HepG2 (cell line): ENCODE measurements around the gene MTHFD2L. TPM values are rescaled to one million over a fixed set of nuclear protein-coding genes. Genes with fewer than 3 reads are reported as not detected.

Experiments
- AGO1 ChIP-seq: fragments of 200-400 bp; formaldehyde crosslinking; IDR thresholded peaks from 2 replicates; pipeline ENCODE4 v1.6.1; 2017; ENCODE audit warnings: mild to moderate bottlenecking, low read depth, low read length, moderate library complexity; ENCODE audit not compliant: poor library complexity, severe bottlenecking
- ATM ChIP-seq: fragments of 450-650 bp; IDR thresholded peaks from 2 replicates; pipeline ENCODE4 v1.7.1; 2017; ENCODE audit warnings: mild to moderate bottlenecking, borderline replicate concordance
- HES4 ChIP-seq: sonication (generic); formaldehyde crosslinking; IDR thresholded peaks from 2 replicates; pipeline ENCODE4 v1.9.0; 2021; ENCODE audit warnings: mild to moderate bottlenecking, missing genetic modification reagents, borderline replicate concordance
- MAF1 ChIP-seq: sonication (generic); formaldehyde crosslinking; IDR thresholded peaks from 2 replicates; pipeline ENCODE4 v1.5.0; 2020; ENCODE audit warnings: missing genetic modification reagents, borderline replicate concordance
- NFE2L2 ChIP-seq: fragments of 150-350 bp; IDR thresholded peaks from 2 replicates; pipeline ENCODE4 v1.6.1; 2014; ENCODE audit warnings: low read length
- NFKB2 ChIP-seq: sonication (generic); formaldehyde crosslinking; IDR thresholded peaks from 2 replicates; pipeline ENCODE4 v1.4.0; 2020; ENCODE audit warnings: missing genetic modification reagents, borderline replicate concordance
- RORA ChIP-seq: sonication (generic); formaldehyde crosslinking; IDR thresholded peaks from 2 replicates; pipeline ENCODE4 v1.5.0; 2020; ENCODE audit warnings: mild to moderate bottlenecking, missing genetic modification reagents, moderate library complexity
- SOX13 ChIP-seq, 3 experiments: fragments of 450-650 bp in 1 of 3; sonication (generic) in 1 of 3; formaldehyde crosslinking in 1 of 3; IDR thresholded peaks in 2 of 3; conservative IDR thresholded peaks in 1 of 3; 2 replicates each; pipeline versions ENCODE4 v1.5.0 to v1.6.1; 2016 to 2020; ENCODE audit warnings: antibody characterized with exemption in 1 of 3, mild to moderate bottlenecking in 1 of 3, missing compliant biosample characterization in 1 of 3, missing genetic modification reagents in 1 of 3, moderate library complexity in 1 of 3
- SP2 ChIP-seq: sonication (generic); formaldehyde crosslinking; IDR thresholded peaks from 2 replicates; pipeline ENCODE4 v1.5.1; 2020; ENCODE audit warnings: mild to moderate bottlenecking, missing genetic modification reagents
- TBX2 ChIP-seq: sonication (generic); formaldehyde crosslinking; IDR thresholded peaks from 2 replicates; pipeline ENCODE4 v1.5.0; 2020; ENCODE audit warnings: missing genetic modification reagents, mild to moderate bottlenecking, borderline replicate concordance
- TSC22D2 ChIP-seq: sonication (generic); formaldehyde crosslinking; IDR thresholded peaks from 2 replicates; pipeline ENCODE4 v1.5.1; 2020; ENCODE audit warnings: missing genetic modification reagents, mild to moderate bottlenecking, borderline replicate concordance
- ZFP90 ChIP-seq: sonication (generic); formaldehyde crosslinking; IDR thresholded peaks from 2 replicates; pipeline ENCODE4 v1.8.0; 2022; ENCODE audit warnings: missing genetic modification reagents, mild to moderate bottlenecking, inconsistent platforms, borderline replicate concordance
- ZNF101 ChIP-seq: sonication (generic); formaldehyde crosslinking; IDR thresholded peaks from 2 replicates; pipeline ENCODE4 v1.4.0; 2020; ENCODE audit warnings: mild to moderate bottlenecking, low read depth, missing genetic modification reagents, borderline replicate concordance
- ZNF136 ChIP-seq: sonication (generic); formaldehyde crosslinking; IDR thresholded peaks from 2 replicates; pipeline ENCODE4 v1.8.1; 2022; ENCODE audit warnings: low read depth, mild to moderate bottlenecking, moderate library complexity, missing genetic modification reagents
- ZNF33A ChIP-seq: sonication (generic); formaldehyde crosslinking; IDR thresholded peaks from 2 replicates; pipeline ENCODE4 v1.5.1; 2020; ENCODE audit warnings: missing genetic modification reagents, mild to moderate bottlenecking, moderate library complexity, borderline replicate concordance
- ZNF761 ChIP-seq: sonication (generic); formaldehyde crosslinking; conservative IDR thresholded peaks from 2 replicates; pipeline ENCODE4 v1.4.0; 2020; ENCODE audit warnings: mild to moderate bottlenecking, missing genetic modification reagents
- polyA plus RNA-seq, 8 experiments: library from polyadenylated mRNA; depleted of rRNA in 3 of 8; stranded (reverse) in 7 of 8; unstranded in 1 of 8; fragments of >200 nt; fragmentation: Illumina TruSeq in 4 of 8; extraction: Trizol in 4 of 8; gene quantifications; 2 replicates each; pipeline versions ENCODE4 v1.2.1 to v1.2.3, GENCODE V29; 2011 to 2016; ENCODE audit warnings: low read depth in 4 of 8, missing spikeins in 1 of 8, mixed read lengths in 1 of 8; ENCODE audit not compliant: insufficient read depth in 1 of 8
- total RNA-seq, 5 experiments: library from RNA; depleted of rRNA; stranded (reverse); fragments of >200 nt; fragmentation: Illumina TruSeq; extraction: Trizol; gene quantifications; 2 replicates each; pipeline ENCODE4 v1.2.3, GENCODE V29; 2016; ENCODE audit warnings: low read depth in 1 of 5
- TF ChIP-seq, protein P1 (sequence below): sonication (generic); formaldehyde crosslinking; IDR thresholded peaks from 2 replicates; pipeline ENCODE4 v1.5.1; 2020; ENCODE audit warnings: missing genetic modification reagents, mild to moderate bottlenecking, borderline replicate concordance
- TF ChIP-seq, protein P2 (sequence below): sonication (generic); formaldehyde crosslinking; IDR thresholded peaks from 2 replicates; pipeline ENCODE4 v1.8.1; 2023; ENCODE audit warnings: mild to moderate bottlenecking, missing genetic modification reagents
- TF ChIP-seq, protein P3 (sequence below): sonication (generic); formaldehyde crosslinking; IDR thresholded peaks from 2 replicates; pipeline ENCODE4 v1.4.0; 2020; ENCODE audit warnings: missing genetic modification reagents, borderline replicate concordance

MTHFD2L gene
- total and polyA plus RNA-seq, 2 of the 13 experiments (the other 11 are each of a cell fraction or from before 2014, with no cell fraction given): 10.5 to 14.9 TPM

DNA sequence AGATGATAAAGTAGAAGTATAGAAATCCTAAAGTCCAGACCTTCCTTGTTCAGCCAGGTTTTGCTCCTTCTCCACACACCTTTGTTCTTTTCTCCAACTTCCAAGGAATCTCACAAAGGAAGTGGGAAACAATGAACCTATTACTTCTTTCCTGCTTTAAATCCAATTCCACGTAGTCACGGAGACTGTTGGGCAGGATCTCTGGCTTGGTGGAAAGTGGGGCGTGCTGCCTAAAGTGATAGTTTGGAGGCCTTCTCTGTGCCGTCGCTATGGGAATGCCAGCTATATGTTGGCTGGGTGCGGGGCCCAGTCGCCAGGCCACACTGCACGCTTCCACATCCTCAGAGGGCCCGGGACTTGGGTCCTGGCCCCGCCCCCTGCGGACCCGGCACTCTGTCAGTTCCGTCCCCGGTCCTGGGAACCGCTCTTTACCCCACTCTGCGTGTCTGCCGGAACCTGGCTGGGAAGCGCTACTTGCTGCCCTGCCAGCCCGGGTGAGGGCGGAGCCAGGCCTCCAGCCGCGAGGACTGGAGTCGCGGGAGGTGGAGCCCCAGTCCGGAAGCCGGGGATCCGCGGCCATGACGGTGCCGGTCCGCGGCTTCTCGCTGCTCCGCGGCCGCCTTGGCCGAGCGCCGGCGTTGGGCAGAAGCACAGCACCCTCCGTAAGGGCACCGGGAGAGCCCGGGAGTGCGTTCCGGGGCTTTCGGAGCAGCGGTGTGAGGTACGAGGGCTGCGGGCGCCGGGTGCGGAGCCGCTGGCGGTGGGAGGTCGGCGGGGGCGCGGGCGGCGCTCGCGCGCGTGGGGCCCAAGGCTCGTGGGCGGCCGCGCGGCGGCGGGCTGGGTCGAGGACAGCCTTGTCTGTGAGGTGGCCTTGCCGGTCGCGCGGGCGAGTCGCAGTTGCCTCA lies at the start of gene MTHFD2L (continued):
- TF ChIP-seq ZNF136 (CRISPR knock-in tag): peak; percentile 70
- no peak for TF ChIP-seq ATM
- TF ChIP-seq ZNF33A: peak; percentile 91; the same call in 1 of the 2 replicates
- TF ChIP-seq NFKB2 (CRISPR knock-in tag): peak; percentile 85
- TF ChIP-seq AGO1: peak; percentile 69
- TF ChIP-seq, protein P1, sequence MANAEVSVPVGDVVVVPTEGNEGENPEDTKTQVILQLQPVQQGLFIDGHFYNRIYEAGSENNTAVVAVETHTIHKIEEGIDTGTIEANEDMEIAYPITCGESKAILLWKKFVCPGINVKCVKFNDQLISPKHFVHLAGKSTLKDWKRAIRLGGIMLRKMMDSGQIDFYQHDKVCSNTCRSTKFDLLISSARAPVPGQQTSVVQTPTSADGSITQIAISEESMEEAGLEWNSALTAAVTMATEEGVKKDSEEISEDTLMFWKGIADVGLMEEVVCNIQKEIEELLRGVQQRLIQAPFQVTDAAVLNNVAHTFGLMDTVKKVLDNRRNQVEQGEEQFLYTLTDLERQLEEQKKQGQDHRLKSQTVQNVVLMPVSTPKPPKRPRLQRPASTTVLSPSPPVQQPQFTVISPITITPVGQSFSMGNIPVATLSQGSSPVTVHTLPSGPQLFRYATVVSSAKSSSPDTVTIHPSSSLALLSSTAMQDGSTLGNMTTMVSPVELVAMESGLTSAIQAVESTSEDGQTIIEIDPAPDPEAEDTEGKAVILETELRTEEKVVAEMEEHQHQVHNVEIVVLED (CRISPR knock-in tag): peak; percentile 52; the same call in 1 of the 2 replicates
- TF ChIP-seq MAF1 (CRISPR knock-in tag): no peak
- no peak for TF ChIP-seq HES4
- peak; percentile 73; the same call in 1 of the 2 replicates for TF ChIP-seq ZFP90 (CRISPR knock-in tag)
- TF ChIP-seq NFE2L2: no peak
- TF ChIP-seq ZNF761 (CRISPR knock-in tag): no peak
- peak; percentile 79 for TF ChIP-seq TBX2 (CRISPR knock-in tag)
- 0 out of 2 replicates have a peak, but pooled peaks have one; percentile 23 for TF ChIP-seq SOX13 (IDR thresholded peaks at IDR 0.05)
- peak in 1 of 2 experiments; percentile 47; a peak in 1 of 4 replicates for TF ChIP-seq SOX13 (CRISPR knock-in tag; conservative IDR thresholded peaks at IDR 0.05 in 1 of 2, IDR thresholded peaks at IDR 0.05 in 1 of 2)
- TF ChIP-seq SP2 (CRISPR knock-in tag): peak; percentile 45
- TF ChIP-seq, protein P2, sequence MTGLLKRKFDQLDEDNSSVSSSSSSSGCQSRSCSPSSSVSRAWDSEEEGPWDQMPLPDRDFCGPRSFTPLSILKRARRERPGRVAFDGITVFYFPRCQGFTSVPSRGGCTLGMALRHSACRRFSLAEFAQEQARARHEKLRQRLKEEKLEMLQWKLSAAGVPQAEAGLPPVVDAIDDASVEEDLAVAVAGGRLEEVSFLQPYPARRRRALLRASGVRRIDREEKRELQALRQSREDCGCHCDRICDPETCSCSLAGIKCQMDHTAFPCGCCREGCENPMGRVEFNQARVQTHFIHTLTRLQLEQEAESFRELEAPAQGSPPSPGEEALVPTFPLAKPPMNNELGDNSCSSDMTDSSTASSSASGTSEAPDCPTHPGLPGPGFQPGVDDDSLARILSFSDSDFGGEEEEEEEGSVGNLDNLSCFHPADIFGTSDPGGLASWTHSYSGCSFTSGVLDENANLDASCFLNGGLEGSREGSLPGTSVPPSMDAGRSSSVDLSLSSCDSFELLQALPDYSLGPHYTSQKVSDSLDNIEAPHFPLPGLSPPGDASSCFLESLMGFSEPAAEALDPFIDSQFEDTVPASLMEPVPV: peak; percentile 86
- TF ChIP-seq, protein P3, sequence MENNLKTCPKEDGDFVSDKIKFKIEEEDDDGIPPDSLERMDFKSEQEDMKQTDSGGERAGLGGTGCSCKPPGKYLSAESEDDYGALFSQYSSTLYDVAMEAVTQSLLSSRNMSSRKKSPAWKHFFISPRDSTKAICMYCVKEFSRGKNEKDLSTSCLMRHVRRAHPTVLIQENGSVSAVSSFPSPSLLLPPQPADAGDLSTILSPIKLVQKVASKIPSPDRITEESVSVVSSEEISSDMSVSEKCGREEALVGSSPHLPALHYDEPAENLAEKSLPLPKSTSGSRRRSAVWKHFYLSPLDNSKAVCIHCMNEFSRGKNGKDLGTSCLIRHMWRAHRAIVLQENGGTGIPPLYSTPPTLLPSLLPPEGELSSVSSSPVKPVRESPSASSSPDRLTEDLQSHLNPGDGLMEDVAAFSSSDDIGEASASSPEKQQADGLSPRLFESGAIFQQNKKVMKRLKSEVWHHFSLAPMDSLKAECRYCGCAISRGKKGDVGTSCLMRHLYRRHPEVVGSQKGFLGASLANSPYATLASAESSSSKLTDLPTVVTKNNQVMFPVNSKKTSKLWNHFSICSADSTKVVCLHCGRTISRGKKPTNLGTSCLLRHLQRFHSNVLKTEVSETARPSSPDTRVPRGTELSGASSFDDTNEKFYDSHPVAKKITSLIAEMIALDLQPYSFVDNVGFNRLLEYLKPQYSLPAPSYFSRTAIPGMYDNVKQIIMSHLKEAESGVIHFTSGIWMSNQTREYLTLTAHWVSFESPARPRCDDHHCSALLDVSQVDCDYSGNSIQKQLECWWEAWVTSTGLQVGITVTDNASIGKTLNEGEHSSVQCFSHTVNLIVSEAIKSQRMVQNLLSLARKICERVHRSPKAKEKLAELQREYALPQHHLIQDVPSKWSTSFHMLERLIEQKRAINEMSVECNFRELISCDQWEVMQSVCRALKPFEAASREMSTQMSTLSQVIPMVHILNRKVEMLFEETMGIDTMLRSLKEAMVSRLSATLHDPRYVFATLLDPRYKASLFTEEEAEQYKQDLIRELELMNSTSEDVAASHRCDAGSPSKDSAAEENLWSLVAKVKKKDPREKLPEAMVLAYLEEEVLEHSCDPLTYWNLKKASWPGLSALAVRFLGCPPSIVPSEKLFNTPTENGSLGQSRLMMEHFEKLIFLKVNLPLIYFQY (CRISPR knock-in tag): peak; percentile 98
- TF ChIP-seq ZNF101 (CRISPR knock-in tag): no peak
- no peak for TF ChIP-seq RORA (CRISPR knock-in tag)
- TF ChIP-seq TSC22D2 (CRISPR knock-in tag): no peak
